Eye (tissue), 1 donor: Measurements from ENCODE around the gene CT45A6.
"Not testable (repeated sequence)": the region's sequence is repeated elsewhere in the genome, so short reads cannot be mapped to it uniquely, and the experiment has no call there.

Experiments
- DNase-seq: peaks from one replicate; pipeline ENCODE4 v3.0.0-alpha.2; 2015

Gene CT45A6, protein sequence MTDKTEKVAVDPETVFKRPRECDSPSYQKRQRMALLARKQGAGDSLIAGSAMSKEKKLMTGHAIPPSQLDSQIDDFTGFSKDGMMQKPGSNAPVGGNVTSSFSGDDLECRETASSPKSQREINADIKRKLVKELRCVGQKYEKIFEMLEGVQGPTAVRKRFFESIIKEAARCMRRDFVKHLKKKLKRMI

GRCh38 chrX:135802687-135803086, at the start of gene CT45A6:
TSS of gene CT45A6 (minus strand) at chrX:135802787. CDS start at chrX:135798993, 3,794 bp downstream.
- DNase-seq = not testable (repeated sequence)

GRCh38 chrX:135837180-135837579, 34.6 kb upstream of the CT45A6 start, which contains the start of gene CT45A7:
TSS of gene CT45A7 (minus strand) at chrX:135837280. CDS start at chrX:135833533, 3,747 bp downstream.
- not testable (repeated sequence) for DNase-seq

- DNase-seq = not testable (repeated sequence)
Observed at GRCh38 chrX:135819912-135820311, 17.3 kb upstream of the CT45A6 start, which contains the start of gene CT45A2. TSS of gene CT45A2 (minus strand) at chrX:135820012. CDS start at chrX:135816265, 3,747 bp downstream.

GRCh38 chrX:135785403-135785802, 17.2 kb downstream of the CT45A6 start, which contains the start of gene CT45A5:
TSS of gene CT45A5 (minus strand) at chrX:135785503. CDS start at chrX:135781729, 3,774 bp downstream.
- DNase-seq = not testable (repeated sequence)

GRCh38 chrX:135768091-135768490, 34.5 kb downstream of the CT45A6 start, which contains the start of gene CT45A3:
TSS of gene CT45A3 (minus strand) at chrX:135768191. CDS start at chrX:135764444, 3,747 bp downstream.
- not testable (repeated sequence) for DNase-seq

DNA sequence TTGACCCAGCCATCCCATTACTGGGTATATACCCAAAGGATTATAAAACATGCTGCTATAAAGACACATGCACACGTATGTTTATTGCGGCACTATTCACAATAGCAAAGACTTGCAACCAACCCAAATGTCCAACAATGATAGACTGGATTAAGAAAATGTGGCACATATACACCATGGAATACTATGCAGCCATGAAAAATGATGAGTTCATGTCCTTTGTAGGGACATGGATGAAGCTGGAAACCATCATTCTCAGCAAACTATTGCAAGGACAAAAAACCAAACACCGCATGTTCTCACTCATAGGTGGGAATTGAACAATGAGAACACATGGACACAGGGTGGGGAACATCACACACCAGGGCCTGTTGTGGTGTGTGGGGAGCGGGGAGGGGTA, 57.8 kb downstream of the CT45A6 start:
- not testable (repeated sequence) for DNase-seq
